ENCODE results near the gene PKHD1.

The PKHD1 gene

GRCh38 chr6:51775942-51776860 lies 311.2 kb downstream of the PKHD1 start:
- DNase-seq = no peak

DNA sequence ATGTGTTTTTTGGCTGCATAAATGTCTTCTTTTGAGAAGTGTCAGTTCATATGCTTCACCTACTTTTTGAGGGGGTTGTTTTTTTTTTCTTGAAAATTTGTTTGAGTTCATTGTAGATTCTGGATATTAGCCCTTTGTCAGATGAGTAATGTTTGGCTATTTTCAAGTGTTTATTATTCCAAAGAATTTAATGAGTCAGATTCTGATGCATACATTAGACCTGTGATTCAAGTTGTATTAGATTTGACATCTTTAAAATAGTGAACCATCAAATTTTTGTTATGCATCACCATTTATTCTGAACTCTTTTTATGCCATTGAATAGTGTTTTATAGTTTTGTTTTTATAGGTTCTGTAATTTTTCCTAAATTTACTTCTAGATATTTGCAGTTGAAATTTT lies 319.3 kb downstream of the PKHD1 start:
- no peak for DNase-seq

DNA sequence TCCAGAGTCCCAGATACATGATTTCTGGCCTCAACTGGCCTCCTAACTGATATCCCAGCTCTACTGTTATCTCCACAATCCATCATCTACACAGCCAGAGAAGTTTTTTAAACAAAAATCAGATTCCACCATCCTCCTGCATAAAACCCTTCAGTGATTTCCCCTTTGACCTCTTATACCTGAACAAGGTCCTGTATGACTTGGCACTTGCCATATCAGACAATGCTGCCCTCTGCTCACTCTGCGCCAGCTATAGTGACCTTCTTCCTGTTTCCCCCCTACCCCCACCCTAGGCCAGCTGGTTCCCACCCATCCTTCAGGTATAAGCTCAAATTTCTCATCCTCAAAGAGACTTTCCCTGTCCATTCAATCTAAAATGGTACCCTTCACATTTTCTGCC lies 322.2 kb downstream of the PKHD1 start:
- DNase-seq = no peak

DNA sequence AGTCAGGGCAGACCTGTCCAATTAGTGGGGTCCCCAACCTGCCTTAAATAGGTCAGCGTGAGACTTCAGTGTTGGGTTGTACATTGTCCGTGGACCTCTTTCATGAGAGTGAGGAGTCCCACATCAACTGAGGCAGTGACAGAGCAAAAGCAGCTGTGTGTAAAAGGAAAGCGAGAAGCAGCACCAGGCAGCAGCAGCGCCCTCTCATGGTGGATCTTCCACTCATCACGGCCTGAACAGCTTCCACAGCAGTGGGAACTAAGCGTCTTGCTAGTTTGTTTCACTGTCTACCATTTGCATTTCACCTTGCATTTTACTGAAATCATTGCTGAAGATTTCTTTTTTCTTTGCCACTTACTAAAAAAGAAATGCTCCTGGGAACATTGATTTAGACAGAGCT lies 333.8 kb downstream of the PKHD1 start:
- no peak for DNase-seq

- DNase-seq = no peak
Observed at GRCh38 chr6:51743999-51744398, 343.4 kb downstream of the PKHD1 start.

- DNase-seq = no peak
Observed at GRCh38 chr6:51740658-51741057, 346.8 kb downstream of the PKHD1 start.

DNA sequence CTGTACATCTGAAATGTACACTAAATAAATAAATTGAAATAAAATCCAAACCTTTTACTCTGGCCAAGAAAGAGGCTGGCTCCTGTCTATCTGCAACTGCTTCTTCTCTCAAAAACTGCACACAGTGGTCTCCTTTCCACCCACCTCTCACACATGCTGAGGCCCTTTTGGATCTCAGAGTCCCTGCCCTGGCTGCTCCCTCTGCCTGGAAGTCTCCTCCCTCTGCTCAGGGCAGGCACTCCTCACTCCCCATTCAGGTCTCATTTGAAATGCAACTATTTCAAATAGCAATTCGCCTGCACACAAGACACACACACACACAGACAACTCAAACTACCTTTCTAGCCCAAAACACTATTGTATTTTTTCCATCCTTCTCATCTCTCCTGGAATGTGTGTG lies 348.8 kb downstream of the PKHD1 start:
- DNase-seq = no peak

DNA sequence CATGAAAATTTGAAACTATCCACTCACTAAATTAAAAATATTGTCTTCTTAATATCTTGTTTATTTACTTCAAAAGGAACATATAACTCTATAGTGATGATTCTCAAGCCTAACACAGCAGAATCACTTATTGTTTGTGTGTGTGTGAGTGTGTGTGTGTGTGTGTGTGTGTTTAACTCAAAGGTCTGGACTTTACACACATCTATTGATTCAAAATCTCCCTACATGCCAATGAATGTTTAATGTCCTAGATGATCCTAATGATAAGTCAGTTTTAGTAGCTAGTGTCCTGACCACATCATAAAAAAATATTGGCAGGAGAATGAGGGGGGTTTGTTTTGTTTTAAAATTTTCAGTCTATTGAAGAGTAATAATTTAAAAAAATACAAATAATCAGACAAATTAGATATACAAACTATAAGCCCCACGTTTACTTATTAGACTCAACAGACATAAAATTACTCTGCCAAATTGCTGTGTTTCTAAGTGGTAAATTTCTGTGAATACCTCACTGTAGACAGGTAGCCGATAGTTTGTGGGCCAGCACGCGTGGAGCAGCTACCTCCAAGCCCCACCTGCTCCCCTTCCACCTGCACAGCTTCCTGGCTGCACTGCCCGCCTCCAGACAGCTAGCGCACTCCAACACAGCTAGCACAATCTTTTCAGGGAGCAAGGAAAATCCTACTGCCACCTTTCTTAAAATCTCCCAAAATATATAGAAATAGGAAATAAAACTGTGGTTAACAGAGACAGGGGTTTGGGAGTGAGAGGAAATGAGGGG lies 349.6 kb downstream of the PKHD1 start:
- DNase-seq = no peak

DNA sequence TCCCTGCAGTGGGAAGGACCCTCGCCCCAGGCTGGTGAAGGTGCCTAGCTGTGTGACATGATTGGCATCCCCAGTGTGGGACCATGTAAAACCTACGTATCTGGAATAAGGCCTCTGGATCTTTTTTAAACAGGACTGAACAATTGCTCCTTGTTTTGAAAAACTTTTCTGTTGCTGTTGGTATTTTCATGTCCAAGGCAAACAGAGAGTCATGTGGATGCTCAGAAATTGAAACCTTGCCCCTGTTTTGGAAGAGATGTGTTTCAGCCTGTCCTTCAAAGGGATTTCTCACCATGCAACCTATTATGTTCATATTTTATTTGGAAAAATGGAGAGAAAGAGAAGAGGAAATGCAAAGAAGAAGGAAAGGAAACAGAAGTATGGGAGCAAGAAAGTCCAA lies 362.3 kb downstream of the PKHD1 start:
- DNase-seq = no peak

DNA sequence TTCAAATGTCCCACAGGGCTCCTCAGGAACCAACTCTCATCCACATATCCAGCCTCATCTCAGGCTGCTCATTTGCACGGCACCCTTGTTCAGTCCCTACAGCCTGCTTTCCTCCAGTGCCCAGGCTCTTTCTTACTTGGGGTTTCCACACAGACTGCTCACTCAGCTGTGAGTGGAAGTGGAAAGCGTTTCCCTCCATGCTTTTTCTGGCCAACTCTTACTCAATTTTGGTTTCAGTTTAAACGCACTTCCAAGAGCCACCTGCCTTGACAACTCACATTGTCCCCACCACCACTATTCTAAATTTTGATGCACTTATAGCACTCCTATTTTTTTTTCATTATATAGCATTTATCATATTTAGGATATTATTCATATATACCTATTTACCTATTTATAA lies 367.1 kb downstream of the PKHD1 start:
- no peak for DNase-seq

GRCh38 chr6:51719297-51719696 lies 368.1 kb downstream of the PKHD1 start:
- DNase-seq = no peak

DNA sequence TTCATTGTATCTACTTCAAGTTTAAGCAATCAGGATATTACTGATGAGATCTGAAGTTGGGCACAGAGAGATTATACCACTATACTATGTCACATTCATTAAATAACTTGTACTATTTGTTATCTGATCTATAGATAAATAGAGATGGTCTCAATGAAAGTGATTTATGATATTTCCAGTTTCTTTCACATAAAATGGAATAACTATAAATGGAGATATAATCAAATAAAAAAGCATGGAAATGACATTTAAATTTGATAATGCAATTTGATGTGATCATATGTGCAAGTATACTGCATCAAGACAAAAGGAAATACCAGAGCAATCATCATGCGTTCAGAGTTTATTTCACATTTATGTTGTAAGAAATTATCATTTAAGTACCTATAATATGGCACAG lies 368.9 kb downstream of the PKHD1 start:
- DNase-seq = no peak

GRCh38 chr6:51717477-51717876 lies 369.9 kb downstream of the PKHD1 start:
- DNase-seq = no peak

DNA sequence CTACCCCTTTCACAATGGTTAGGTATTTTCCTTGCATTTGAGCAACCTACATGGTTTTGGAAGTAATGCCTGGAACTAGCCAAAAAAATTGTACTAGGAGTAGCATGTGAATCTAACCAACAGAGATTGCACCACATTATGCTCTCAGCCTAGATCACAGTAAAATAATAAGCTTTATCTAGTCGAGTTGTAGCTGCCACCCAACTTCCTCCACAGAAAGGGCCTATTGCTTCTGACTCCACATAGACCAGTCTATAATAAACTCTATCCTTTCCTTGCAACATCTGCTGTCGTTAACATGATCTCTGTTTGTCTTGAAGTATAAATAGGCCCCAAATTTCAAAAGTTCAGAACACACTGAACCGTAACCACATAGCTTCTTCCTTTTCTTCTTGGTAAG lies 375.5 kb downstream of the PKHD1 start:
- no peak for DNase-seq

DNA sequence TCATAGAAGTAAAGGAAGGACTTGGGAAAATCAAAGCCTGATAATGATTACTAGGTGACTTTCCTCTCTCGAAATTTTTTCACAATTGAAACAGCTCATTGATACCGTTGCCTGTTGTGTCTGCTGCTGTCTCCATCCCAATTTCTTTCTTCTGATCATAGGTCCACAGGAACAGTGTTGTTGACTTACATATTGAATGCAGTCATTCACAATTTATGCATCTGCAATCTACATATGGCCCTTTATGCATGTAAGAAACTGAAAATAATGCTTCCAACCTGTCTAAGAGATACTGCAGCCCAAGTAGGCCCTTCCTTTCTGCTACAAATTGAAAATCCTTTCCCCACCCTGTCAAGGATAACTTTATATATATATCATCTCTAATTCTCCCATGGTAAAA lies 381.3 kb downstream of the PKHD1 start:
- no peak for DNase-seq

DNA sequence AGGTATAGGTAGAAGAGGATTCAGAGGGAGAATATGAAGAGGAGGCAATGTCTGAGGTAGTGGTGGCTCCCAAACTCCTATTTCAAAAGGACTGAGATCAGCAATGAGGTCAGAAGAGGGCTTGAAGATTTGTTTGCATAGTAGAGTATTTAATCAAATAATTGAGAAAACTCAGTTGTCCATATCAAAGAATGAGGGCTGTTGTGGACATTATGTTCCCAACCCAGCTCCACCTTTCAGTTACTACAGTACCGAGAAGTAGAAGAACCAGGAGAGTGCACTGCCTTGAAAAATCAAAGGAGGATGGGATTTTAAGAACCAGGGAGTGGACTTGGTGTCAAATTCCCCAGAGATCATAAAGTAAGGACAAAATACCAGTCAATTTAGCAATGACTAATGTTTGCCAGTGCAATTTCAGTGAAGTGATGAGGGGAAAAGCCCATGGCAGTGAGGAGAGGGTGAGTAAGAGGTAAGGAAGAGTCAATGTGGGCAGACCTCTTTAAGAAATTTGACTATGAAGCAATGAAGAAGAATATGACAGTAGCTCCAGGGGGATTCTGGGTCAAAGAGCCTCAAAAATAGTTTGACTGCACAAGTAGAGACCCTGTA lies 382.4 kb downstream of the PKHD1 start:
- DNase-seq = no peak

- DNase-seq = no peak
Observed at GRCh38 chr6:51702851-51703250, 384.6 kb downstream of the PKHD1 start.

GRCh38 chr6:51684603-51685002 lies 402.8 kb downstream of the PKHD1 start:
- DNase-seq = no peak

- DNase-seq = no peak
Observed at GRCh38 chr6:51684038-51684437, 403.4 kb downstream of the PKHD1 start.

- DNase-seq = peak; percentile 30
Observed at GRCh38 chr6:51678905-51679620, 408.4 kb downstream of the PKHD1 start.

GRCh38 chr6:51678274-51678673 lies 409.1 kb downstream of the PKHD1 start:
- no peak for DNase-seq

GRCh38 chr6:51675922-51676275 lies 411.5 kb downstream of the PKHD1 start:
- no peak for DNase-seq

Data from NCI-H2081 treated with DMSO at 0.1 percent for 48 hours (cell line).